ENCODE results near the gene DAD1. TPM values are rescaled to one million over a fixed set of nuclear protein-coding genes. Genes with fewer than 3 reads are reported as not detected.
A peak's percentile ranks its signal among the peaks of the same experiment; 100 is the strongest.
"Not testable (repeated sequence)": the region's sequence is repeated elsewhere in the genome, so short reads cannot be mapped to it uniquely, and the experiment has no call there.

DAD1 gene
- total RNA-seq, 2 experiments from 2014 or later = 130 to 147 TPM

GRCh38 chr14:22598099-22598895, 9.3 kb upstream of the DAD1 start, which contains the start of gene ABHD4:
Gene ABHD4, plus strand, starts transcription at chr14:22598300. Its CDS starts 7 bp downstream, at chr14:22598307.
- Mint-ChIP-seq H3K9me3 (ENCODE audit: insufficient read depth) (no peaks in the 10 kb centered on the region), H3K4me1 (ENCODE audit: low read depth) (peaks cover 30% of the 10 kb centered on the region), H3K27ac (peak within 1 kb of the TSS; percentile 84), H3K36me3 (ENCODE audit: low read depth) (peaks cover 14% of the 10 kb centered on the region), H3K27me3 (ENCODE audit: low read depth) (peaks cover 19% of the 10 kb centered on the region), H3K4me3 (peak within 1 kb of the TSS; percentile 92)
- POLR2A ChIA-PET = interaction anchor here (0.7 to 5.4 kb wide), 7 partner anchors 9 to 217 kb away, joined by 3 to 42 read pairs (median 3); partner anchors contain the start of genes DAD1, OXA1L and SLC7A7
- ATAC-seq = peak; percentile 91
- CTCF ChIA-PET = interaction anchor here (0.7 to 5.1 kb wide), 19 partner anchors 8 to 620 kb away, joined by 3 to 64 read pairs (median 3); partner anchors contain the start of genes DAD1 and PRMT5
- peak; percentile 77 for DNase-seq

GRCh38 chr14:22597771-22598098, 8.7 kb upstream of the DAD1 start:
- DNase-seq = no peak
- H3K27me3 Mint-ChIP-seq (ENCODE audit: low read depth) = peaks cover 20% of the 10 kb centered on the region
- no peak for ATAC-seq
- ChIA-PET POLR2A (interaction anchor here (0.9 to 5.4 kb wide), 4 partner anchors 9 to 217 kb away, joined by 3 to 42 read pairs (median 7); partner anchors contain the start of genes DAD1, OXA1L and SLC7A7), CTCF (interaction anchor here (0.7 to 5.1 kb wide), 6 partner anchors 8 to 522 kb away, joined by 3 to 64 read pairs (median 4); partner anchors contain the start of gene DAD1)
- H3K9me3 Mint-ChIP-seq (ENCODE audit: insufficient read depth) = no peaks in the 10 kb centered on the region
- H3K27ac Mint-ChIP-seq = peak overlapping the region; percentile 51
- H3K4me1 Mint-ChIP-seq (ENCODE audit: low read depth) = peaks cover 30% of the 10 kb centered on the region
- H3K36me3 Mint-ChIP-seq (ENCODE audit: low read depth) = peaks cover 10% of the 10 kb centered on the region
- H3K4me3 Mint-ChIP-seq = peak overlapping the region; percentile 92

- H3K27me3 Mint-ChIP-seq (ENCODE audit: low read depth) = peaks cover 20% of the 10 kb centered on the region
- no peak overlapping the region for H3K27ac Mint-ChIP-seq
- ChIA-PET POLR2A (interaction anchor here (0.9 to 5.4 kb wide), 4 partner anchors 8 to 218 kb away, joined by 3 to 42 read pairs (median 4); partner anchors contain the start of genes DAD1 and SLC7A7), CTCF (interaction anchor here (0.7 to 5.1 kb wide), 8 partner anchors 7 to 523 kb away, joined by 3 to 64 read pairs (median 3); partner anchors contain the start of gene DAD1)
- no peak for ATAC-seq
- no peak for DNase-seq
- H3K9me3 Mint-ChIP-seq (ENCODE audit: insufficient read depth) = no peaks in the 10 kb centered on the region
- peaks cover 5% of the 10 kb centered on the region for H3K36me3 Mint-ChIP-seq (ENCODE audit: low read depth)
- peak overlapping the region; percentile 92 for H3K4me3 Mint-ChIP-seq
- H3K4me1 Mint-ChIP-seq (ENCODE audit: low read depth) = peaks cover 30% of the 10 kb centered on the region
Measured at GRCh38 chr14:22597265-22597664, 8.2 kb upstream of the DAD1 start.

DNA sequence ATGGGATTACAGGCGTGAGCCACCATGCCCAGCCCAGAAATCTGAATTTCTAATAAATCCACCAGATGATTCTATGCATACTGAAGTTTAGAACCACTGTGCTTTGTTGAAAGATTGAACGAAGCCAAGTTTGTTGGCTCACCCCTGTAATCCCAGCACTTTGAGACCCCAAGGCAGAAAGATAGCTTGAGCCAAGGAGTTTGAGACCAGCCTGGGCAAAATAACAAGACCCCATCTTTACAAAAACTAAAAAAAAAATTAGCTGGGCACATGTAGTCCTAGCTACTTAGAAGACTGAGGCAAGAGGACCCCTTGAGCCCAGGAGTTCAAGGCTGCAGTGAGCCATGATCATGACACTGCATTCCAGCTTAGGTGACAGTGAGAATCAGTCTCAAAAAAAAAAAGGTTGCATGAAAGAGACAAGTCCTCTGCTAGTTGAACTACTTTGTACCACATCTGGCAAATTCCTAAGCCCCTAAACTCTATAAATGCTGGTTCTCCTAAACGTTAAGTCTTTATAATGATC, 7.4 kb upstream of the DAD1 start:
- Mint-ChIP-seq H3K36me3 (ENCODE audit: low read depth) (no peaks in the 10 kb centered on the region), H3K27me3 (ENCODE audit: low read depth) (peaks cover 22% of the 10 kb centered on the region), H3K27ac (no peak overlapping the region), H3K4me1 (ENCODE audit: low read depth) (peaks cover 25% of the 10 kb centered on the region), H3K9me3 (ENCODE audit: insufficient read depth) (no peaks in the 10 kb centered on the region), H3K4me3 (no peak overlapping the region)
- ATAC-seq (no peak), DNase-seq (no peak)
- POLR2A ChIA-PET = interaction anchor here (1.1 to 1.5 kb wide), 2 partner anchors 26 to 333 kb away, joined by 3 read pairs; partner anchors contain the start of gene PRMT5
- CTCF ChIA-PET = interaction anchor here (0.8 to 3.8 kb wide), 4 partner anchors 12 to 256 kb away, joined by 3 to 33 read pairs (median 3); no protein-coding TSS in a partner anchor

DNA sequence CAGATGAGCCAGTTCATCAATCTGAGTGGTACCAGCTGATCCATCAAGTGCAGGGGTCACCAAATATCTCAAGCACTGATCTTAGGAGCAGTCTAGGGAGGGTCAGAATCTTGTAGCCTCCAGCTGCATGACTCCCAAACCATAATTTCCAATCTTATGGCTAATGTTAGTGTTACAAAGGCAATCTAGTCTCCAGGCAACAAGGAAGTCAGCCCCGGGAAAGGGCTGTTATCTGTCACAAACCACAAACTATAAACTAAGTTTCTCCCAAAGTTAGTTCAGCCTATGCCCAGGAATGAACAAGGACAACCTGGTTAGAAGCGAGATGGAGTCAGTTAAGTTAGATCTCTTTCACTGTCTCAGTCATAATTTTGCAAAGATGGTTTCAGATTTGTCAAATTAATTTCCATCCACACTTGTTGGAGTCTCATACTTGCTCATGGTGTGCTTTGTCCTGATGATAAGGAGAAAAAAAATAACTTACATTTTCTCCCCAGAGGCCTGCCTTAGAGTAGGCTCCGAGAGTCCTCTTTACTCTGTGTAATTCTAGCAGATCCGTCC, 5.2 kb upstream of the DAD1 start:
- Mint-ChIP-seq H3K4me3 (no peak overlapping the region), H3K9me3 (ENCODE audit: insufficient read depth) (no peaks in the 10 kb centered on the region), H3K27ac (no peak overlapping the region), H3K4me1 (ENCODE audit: low read depth) (peaks cover 33% of the 10 kb centered on the region), H3K36me3 (ENCODE audit: low read depth) (no peaks in the 10 kb centered on the region), H3K27me3 (ENCODE audit: low read depth) (peaks cover 24% of the 10 kb centered on the region)
- DNase-seq = no peak
- ChIA-PET CTCF (interaction anchor here (1.0 to 6.6 kb wide), 3 partner anchors 22 to 59 kb away, joined by 3 to 123 read pairs (median 4); no protein-coding TSS in a partner anchor), POLR2A (no interaction called here)
- ATAC-seq = no peak

- Mint-ChIP-seq H3K36me3 (ENCODE audit: low read depth) (peaks cover 4% of the 10 kb centered on the region), H3K9me3 (ENCODE audit: insufficient read depth) (no peaks in the 10 kb centered on the region), H3K4me1 (ENCODE audit: low read depth) (peaks cover 27% of the 10 kb centered on the region), H3K27ac (no peak overlapping the region), H3K4me3 (no peak overlapping the region), H3K27me3 (ENCODE audit: low read depth) (peaks cover 24% of the 10 kb centered on the region)
- ChIA-PET CTCF (interaction anchor here (1.2 to 6.6 kb wide), 2 partner anchors 21 to 59 kb away, joined by 3 to 123 read pairs; no protein-coding TSS in a partner anchor), POLR2A (no interaction called here)
- ATAC-seq = no peak
- DNase-seq = no peak
Measured at GRCh38 chr14:22593601-22594000, 4.6 kb upstream of the DAD1 start.

GRCh38 chr14:22593189-22593588, 4.2 kb upstream of the DAD1 start:
- CTCF ChIA-PET = interaction anchor here (1.2 to 6.6 kb wide), 2 partner anchors 21 to 60 kb away, joined by 3 to 123 read pairs; no protein-coding TSS in a partner anchor
- Mint-ChIP-seq H3K9me3 (ENCODE audit: insufficient read depth) (no peaks in the 10 kb centered on the region), H3K27ac (no peak overlapping the region), H3K4me1 (ENCODE audit: low read depth) (peaks cover 24% of the 10 kb centered on the region), H3K27me3 (ENCODE audit: low read depth) (peaks cover 24% of the 10 kb centered on the region), H3K36me3 (ENCODE audit: low read depth) (peaks cover 4% of the 10 kb centered on the region), H3K4me3 (no peak overlapping the region)
- POLR2A ChIA-PET = no interaction called here
- ATAC-seq = no peak
- no peak for DNase-seq

DNA sequence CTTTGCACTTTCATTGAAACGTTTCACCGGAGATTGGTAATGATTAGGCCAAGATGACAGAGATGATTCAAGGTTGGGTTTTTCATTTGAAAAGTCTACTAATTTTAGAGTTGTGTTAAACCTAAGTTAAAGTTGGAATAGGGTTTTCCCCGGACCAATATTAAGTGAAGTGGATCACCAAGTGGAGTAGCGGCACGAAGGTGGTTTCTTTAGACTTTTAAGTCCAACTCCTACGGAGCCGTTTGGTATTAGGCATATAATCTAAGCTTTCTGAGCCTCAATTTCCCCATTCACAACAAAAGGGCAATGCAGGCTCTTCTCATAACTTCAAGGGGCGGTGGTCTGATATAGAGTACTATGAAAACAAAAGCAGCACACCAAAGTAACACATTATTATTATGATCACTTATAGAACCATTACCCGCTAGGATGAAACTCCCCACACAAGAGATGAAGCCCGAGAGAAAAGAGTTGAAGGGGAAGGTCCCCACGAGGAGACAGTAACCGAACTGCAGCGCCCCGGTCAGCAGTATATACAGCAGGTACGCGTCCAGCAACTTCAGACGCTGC, 413 bp downstream of the DAD1 start:
- no peak for DNase-seq
- Mint-ChIP-seq H3K4me1 (ENCODE audit: low read depth) (peaks cover 61% of the 10 kb centered on the region), H3K27me3 (ENCODE audit: low read depth) (peaks cover 6% of the 10 kb centered on the region), H3K9me3 (ENCODE audit: insufficient read depth) (no peaks in the 10 kb centered on the region), H3K27ac (peak overlapping the region; percentile 100), H3K36me3 (ENCODE audit: low read depth) (peaks cover 33% of the 10 kb centered on the region), H3K4me3 (peak overlapping the region; percentile 99)
- no peak for ATAC-seq
- ChIA-PET CTCF (interaction anchor here (0.9 to 6.6 kb wide), 23 partner anchors 9 to 600 kb away, joined by 3 to 123 read pairs (median 5); partner anchors contain the start of genes ABHD4 and OXA1L), POLR2A (interaction anchor here (0.7 to 4.1 kb wide), 29 partner anchors 8 to 591 kb away, joined by 3 to 55 read pairs (median 4); partner anchors contain the start of genes ABHD4, HAUS4, MRPL52 and OXA1L)

DNA sequence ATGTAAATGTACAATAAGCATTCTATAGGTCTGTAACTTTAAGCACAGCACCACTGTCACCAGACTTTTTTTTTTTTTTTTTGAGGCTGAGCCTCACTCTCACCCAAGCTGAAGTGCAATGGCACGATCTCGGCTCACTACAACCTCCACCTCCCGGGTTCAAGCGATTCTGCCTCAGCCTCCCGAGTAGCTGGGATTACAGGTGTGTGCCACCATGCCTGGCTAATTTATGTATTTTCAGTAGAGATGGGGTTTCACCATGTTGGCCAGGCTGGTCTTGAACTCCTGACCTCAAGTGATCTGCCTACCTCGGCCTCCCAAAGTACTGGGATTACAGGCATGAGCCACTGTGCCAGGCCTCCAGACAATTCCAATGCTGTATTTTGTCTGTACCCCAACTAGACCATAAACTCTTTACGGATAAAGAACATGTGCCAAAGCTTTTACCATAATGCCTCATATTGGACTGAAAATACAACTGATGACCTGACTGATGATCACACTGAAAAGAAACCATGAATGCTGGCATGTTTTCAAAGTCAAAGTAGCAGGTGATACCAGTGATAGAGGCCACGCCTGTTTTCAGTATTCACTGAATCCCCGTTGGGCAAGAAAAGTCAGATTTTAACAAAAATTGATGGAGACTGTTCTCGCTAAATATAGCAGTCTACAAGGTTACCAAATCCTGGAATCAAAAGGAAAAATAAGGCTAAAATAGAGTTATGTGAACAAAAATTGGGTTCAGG, 1.2 kb downstream of the DAD1 start:
- H3K27ac Mint-ChIP-seq = peak overlapping the region; percentile 100
- peaks cover 38% of the 10 kb centered on the region for H3K36me3 Mint-ChIP-seq (ENCODE audit: low read depth)
- peaks cover 69% of the 10 kb centered on the region for H3K4me1 Mint-ChIP-seq (ENCODE audit: low read depth)
- not testable (repeated sequence) for DNase-seq; H3K27me3 Mint-ChIP-seq (ENCODE audit: low read depth); ATAC-seq; H3K9me3 Mint-ChIP-seq (ENCODE audit: insufficient read depth)
- ChIA-PET CTCF (interaction anchor here (1.1 to 6.6 kb wide), 10 partner anchors 12 to 419 kb away, joined by 3 to 123 read pairs (median 10); partner anchors contain the start of gene ABHD4), POLR2A (interaction anchor here (0.7 to 4.1 kb wide), 21 partner anchors 7 to 591 kb away, joined by 3 to 55 read pairs (median 4); partner anchors contain the start of genes ABHD4, HAUS4 and OXA1L)
- H3K4me3 Mint-ChIP-seq = peak overlapping the region; percentile 99

DNA sequence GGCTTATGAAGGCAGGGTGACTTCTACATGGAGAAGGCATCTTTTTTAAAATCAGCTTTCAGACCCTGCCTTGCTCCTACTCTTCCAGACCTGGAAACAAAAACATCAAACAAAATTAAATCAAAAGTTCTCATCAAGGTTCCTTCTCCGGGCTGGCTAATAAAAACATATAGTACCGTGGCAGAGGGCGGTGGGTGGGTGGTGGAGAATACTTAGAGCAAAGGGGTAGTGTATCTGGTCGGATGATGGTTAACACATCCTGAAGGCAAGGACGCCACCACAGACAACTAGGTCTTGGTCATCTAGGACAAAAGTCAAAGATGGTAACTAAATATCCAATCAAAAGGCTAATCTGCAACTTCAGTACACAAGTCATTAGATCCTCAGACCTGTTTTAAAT, 1.8 kb downstream of the DAD1 start:
- Mint-ChIP-seq H3K4me1 (ENCODE audit: low read depth) (peaks cover 73% of the 10 kb centered on the region), H3K9me3 (ENCODE audit: insufficient read depth) (no peaks in the 10 kb centered on the region), H3K36me3 (ENCODE audit: low read depth) (peaks cover 38% of the 10 kb centered on the region), H3K27me3 (ENCODE audit: low read depth) (peaks cover 4% of the 10 kb centered on the region), H3K27ac (peak overlapping the region; percentile 100), H3K4me3 (peak overlapping the region; percentile 99)
- ATAC-seq (no peak), DNase-seq (no peak)
- ChIA-PET CTCF (interaction anchor here (0.9 to 6.6 kb wide), 5 partner anchors 15 to 455 kb away, joined by 3 to 123 read pairs (median 21); no protein-coding TSS in a partner anchor), POLR2A (interaction anchor here (1.3 to 4.1 kb wide), 4 partner anchors 16 to 65 kb away, joined by 3 to 55 read pairs (median 6); no protein-coding TSS in a partner anchor)
